COLO829 (cell line): ENCODE data around the gene SNRK.

Experiments
- DNase-seq: peaks from one replicate; pipeline ENCODE4 v3.0.0; 2012; ENCODE audit warnings: low spot score

SNRK gene

DNA sequence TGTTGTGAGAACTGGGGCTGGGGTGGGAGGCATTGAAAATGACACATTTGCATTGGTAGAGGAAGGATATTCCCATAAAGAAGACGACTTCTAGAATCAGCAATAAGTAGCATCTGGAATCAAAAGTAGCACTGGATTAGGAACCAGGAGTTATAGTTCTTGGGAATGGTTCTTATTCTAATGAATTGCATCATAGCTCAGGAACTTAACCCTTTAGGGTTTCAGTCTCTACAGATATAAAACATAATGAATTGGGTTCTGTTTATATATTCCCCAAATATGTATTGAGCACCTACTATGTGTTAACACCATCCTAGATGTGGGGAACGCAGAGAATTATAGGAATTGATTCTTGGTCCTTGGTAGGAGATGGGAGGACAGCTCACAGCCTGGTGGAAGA, 16.3 kb upstream of the SNRK start:
- DNase-seq = no peak

DNA sequence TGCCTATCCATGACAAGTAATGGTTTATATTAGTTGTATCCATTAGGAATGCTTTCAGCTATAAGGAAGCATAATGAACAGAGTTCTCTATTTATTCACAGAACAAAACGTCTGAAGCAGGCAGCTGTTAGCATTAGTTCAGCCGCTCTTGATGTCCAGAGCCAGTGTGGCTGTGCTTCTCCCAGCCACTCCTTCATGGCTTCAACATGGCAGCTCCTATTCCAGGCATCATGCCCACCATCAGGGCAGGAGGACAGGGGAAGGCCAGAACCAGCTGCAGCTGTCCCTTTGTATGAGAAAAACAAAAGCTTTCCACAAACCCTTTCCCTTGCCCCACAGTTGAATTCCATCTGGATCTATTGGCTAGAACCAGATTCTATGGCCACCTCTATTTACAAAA, 12.9 kb upstream of the SNRK start:
- DNase-seq = no peak

DNA sequence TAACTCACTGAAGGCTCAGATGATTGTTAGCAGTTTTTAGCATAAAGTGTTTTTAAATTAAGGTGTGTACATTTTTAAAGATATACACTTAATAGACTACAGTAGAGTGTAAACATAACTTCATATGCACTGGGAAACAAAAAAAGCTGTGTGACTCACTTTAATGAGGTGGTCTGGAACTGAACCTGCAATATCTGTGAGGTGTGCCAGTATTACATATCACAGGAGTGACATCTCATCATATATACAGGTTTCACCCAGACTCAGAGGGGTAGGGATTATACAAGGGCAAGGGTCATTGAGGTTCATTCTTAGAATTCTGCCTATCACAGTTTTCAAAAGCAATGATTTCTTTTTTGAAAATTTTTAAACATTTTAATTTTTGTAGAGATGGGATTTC, 7.3 kb upstream of the SNRK start:
- DNase-seq = no peak

DNA sequence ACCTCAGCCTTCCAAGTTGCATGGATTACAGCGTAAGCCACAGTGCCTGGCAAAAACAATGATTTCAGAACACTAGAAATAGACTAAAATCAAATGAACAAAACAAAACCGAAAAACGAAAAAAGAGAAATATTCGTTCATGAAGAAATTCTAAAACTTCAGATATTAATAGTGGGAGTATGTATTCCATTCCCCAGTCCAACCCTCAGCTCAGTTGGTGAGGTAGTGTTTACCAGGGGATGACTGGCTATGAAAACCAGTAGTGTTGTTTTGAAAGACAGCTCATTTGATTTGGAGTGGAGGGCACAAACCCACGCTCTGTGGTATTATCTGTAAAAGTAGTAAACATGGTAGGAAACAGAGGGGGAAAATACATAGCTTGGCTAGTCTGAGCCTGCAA, 6.8 kb upstream of the SNRK start:
- DNase-seq = no peak

DNA sequence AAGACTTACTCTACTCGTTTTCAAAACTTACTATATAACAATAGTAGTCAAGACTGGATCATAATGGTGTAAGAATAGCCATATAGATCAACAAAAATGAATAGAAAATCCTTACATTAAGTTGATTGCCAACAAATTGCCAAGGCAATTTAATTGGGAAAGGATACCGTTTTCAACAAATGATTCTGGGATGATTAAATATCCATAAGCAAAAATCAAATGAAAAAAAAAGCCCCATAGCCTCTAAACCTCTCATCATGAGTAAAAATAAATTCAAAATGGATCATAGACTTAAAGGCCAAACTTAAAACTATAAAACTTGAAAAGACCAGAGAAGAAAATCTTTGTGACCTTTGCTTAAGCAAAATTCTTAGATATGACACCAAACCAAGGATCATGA, 5.3 kb upstream of the SNRK start:
- no peak for DNase-seq

DNA sequence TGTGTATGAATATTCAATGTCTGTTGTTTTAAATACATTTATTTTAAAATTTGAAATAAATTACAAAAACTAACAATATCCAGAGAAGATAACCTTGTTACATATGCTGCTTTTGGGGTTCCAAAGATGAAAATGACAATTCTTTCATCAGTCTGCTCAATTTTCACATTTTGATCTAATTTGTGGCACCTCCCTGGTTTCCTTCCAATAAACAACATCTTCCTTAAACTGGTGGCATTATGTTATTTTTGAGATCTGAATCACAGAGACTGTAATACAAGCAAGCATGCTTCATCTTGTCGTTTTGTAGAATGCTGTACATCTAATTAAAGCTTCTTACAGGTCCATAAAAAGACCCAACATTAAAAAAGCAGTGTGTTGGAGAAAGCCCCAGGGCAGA, 2.2 kb upstream of the SNRK start:
- DNase-seq = no peak

DNA sequence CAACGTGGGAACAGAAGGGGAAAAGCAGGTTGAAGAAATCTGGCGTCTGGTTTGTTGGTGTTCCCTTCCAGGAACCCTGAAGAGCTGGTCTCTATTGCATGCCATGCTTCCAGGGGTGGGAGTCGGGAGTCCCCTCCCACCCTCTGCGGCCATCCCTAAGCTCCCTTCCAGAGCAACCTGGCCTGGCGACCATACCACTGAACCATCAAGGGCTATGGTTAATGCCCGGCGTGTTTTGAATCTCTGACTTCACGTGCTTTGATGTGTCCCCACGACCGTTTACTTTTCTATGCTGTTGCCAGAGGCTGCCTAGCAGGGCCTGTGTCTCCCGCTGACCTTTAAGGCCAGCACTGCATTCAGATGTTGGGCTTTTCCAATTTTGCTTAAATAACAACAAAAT, 696 bp upstream of the SNRK start:
- DNase-seq = no peak

DNA sequence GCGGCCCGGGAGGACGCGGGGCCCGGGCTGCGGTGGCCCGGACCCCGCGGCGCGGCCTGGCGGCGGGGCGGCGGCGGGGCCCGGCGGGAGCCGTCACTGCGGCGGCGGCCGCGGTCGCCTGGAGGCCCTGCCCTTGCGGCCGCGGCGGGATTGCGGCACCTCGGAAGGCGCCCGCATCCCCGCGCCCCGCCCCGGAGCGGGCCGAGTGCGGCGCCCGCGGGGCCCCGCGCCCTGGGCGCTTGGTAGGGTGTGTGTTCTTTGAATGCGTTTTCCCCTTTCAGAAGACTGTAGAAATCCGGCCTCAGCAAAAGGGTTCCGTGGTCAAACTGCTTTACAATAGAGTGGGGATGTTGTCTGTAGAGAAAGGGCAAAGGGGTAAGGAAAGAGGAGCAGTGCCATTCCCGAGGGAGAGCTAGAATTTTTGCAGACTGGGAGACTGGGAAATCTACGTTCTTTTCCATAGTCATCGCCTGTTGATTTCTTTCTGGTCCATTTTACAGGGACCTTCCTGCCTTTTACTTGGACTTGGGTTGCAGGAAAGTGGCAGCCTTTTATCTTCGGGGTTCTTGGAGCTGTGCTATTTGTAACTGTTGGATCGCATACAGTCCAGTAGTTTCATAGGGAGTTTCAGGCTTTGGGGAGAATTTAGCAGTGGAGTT, 630 bp downstream of the SNRK start:
- DNase-seq = no peak

DNA sequence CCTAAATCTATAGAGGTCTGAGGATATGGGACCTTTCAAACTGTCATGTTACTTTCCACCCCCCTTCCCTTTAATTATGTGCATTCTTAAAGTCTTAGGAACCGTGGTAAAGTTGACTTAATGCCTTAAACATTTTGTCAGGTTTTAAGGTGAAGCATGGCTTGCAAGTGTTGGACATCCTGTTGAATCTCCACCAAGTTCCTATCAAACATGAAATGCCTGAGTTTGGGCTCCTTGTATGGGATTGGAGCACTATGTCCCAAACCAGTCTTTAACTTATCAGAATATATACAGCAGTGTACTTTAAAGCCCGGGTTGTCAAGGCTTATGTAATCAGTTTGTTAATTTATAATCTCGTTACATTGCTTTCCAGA, 1.1 kb downstream of the SNRK start:
- no peak for DNase-seq

DNA sequence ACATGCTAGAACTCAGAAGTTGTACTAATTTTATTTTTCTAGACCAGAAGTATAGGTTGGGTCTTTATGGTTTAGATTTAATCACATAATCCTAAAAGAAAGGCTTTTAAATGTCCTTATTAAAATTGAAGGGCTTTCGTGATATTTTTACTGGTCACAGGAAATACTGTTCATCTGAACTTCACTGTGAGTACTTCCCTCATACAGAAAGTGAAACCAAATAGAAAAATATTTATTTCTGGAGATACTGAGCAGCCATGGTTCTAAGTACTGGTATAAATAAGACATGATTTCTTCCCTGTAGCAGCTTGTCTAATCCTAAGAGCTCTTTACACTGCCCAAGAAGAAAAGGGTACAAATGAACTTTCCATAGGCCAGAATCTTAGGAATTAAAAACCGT, 2.0 kb downstream of the SNRK start:
- DNase-seq = peak; percentile 46

DNA sequence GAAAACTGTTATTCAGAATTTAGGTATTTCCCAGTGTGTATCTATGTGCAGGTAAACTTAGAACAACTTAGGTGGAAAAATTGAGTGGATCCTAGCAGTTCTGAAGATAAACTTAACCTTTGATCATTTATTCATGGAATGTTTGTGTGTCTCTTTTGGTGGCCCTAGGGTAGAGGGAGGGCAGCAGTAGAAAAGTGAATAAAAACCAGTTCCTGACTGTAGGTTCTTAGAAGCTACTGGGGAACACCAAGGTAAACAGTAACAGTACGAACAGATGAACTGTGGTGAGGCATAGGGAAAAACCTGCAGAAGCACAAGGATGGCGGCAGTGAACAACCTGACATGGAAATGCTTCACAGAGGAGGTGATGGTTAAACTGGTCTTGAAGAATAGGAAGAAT, 2.5 kb downstream of the SNRK start:
- DNase-seq = no peak

DNA sequence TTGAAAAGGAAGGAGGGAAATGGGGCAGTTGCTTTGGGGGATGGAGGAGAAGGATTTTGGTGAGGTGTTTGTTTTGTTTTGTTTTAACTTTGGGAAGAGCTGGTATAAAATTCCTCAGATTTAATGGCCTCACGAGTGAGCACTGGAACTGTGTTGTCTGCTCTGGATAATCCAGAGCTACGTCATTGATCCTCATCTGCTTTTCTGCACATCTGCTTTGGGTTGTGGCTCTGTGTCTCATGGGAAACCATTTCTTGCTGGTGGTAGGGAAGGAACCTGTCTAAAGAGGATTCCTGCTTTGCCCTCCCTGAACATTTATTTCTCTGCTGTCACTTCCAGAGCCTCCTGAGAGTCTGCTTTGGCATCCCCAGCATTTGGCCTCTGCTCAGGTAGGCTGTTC, 3.1 kb downstream of the SNRK start:
- no peak for DNase-seq

DNA sequence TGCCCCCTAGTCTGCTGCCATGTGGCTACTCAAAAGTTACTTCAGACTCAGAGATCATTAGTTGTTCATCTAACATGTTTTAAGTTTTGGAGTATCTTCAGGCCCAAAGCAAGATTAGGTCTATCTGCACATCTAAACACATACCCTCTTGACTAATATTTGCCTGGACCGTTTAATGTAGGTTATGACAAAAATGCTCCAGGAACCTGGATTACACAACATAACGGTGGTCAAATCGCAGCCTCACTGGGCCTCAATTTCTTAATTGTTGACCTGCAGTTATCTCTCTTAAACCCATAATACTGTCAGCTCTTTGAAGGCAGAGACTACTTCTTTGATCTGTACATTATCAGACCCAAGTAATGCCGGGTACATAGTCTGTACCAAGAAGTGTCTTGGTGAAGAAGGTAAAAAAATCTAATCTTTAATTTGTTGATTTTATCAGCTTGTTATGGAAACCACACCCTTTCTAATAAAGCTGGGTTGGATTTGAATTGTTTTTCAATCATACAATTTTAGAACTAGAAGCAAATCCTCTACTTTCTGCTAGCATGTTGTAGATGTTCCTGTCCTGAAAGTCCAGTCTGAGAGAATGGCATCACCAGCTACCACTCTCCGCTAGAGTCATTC, 3.6 kb downstream of the SNRK start:
- DNase-seq = no peak

DNA sequence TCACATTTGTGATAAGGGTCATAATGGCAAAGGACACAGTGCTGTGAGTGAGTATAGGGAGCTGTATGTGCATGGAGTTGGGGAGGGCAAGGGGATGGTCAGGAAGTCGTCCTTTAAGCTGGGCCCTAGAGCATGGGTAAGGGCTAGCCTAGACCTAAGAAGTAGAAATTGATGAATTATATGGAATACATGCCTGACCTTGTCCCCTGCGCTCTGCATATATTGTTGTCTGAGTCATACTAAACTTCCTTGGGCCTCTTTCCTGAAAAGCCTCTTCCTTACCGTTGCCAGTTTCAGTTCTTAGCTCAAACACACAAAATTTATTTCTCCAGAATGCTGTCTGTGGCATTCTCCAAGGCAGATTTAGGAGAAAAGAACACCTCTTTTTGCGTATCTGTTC, 4.6 kb downstream of the SNRK start:
- no peak for DNase-seq

DNA sequence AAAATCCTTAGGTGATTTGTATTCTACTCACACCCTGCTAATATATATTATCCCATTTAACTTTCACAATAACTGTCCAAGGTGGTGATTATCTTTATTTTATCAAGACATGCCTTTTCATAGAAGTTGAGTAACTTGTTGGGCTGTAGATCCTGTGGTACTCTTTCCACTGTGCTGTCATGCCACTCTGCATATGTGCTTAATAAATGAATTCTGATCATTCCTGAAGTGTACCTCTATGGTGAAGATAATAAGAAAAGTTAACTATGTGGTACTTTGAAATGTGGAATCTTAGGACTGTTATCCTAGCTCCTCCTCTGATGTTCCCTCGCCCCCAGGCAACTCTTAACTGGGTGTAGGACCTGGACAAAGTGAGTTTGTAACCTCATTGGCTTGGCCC, 5.2 kb downstream of the SNRK start:
- no peak for DNase-seq

DNA sequence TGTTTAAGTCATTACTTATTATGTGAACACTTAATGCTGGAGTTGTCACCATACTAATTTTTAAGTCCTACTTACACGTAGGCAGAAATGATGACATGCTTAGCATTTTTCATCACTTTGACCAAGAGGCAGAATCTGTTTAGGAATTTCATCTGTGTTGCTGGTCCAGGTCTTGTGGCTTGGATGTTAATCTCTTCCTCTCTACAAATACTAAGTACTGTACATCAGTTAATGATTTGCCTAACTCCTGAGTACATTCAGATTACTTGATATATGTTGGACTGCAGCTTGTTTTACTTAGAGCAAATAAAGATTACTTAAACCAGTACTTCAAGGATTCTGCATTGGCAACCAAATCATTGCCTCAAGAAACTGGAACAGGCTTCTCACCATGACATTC, 8.6 kb downstream of the SNRK start:
- no peak for DNase-seq

DNA sequence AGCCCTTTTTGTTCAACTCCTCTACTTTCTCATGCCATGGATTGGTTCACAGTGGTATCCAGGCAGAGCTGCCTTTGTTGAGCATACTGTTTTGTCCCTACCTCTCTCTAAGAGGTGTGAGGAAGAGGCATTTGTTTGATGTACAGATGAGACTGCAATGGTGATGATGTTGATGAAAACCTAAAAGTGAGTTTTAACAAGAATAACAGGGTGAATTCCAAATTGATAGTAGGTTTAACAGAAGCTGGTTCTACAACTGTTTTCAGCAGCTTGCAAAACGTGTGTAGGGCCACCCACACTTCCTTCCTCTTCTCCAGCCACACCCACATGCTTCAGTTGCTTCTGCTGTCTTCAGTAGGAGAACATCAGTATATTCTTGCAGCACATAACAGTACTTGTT, 10.2 kb downstream of the SNRK start:
- DNase-seq = no peak

DNA sequence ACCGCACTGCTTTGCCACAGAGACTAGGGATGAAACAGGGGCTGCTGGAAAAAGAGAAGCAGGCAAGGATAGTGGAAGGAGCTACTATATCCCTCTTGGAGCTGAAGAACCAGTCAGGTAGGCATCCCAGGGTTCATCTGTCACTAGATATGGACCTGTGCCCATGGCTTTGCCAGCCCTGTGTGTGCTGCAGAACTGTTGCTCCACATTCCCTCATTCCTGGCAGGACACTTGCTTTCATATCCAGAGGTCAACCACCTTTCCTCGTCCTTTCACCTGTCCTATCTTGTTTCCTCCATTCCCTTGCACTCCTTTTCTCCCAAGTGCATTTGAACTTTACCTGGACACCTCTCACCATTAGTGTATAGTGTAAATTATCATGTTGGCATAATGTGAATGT, 12.0 kb downstream of the SNRK start:
- no peak for DNase-seq

DNA sequence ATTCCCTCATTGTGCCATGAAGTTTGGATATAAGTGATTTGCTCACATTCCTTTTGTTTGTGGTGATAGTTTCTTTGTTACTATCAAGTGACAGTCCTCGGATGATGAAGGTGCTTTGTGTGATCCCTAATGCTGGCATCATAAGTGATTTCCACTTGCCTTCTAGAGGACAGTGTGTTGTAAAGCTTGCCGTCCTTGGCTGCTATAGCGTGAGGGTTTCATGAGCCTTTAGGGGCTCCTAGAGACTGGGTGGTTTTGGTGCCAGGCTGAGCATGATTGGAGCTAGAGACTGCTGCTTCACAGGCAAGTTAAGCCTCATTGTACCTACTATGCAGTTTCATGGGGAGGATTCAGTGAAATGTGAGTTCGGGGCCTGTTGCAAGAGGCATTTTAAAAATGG, 12.4 kb downstream of the SNRK start:
- DNase-seq = no peak

DNA sequence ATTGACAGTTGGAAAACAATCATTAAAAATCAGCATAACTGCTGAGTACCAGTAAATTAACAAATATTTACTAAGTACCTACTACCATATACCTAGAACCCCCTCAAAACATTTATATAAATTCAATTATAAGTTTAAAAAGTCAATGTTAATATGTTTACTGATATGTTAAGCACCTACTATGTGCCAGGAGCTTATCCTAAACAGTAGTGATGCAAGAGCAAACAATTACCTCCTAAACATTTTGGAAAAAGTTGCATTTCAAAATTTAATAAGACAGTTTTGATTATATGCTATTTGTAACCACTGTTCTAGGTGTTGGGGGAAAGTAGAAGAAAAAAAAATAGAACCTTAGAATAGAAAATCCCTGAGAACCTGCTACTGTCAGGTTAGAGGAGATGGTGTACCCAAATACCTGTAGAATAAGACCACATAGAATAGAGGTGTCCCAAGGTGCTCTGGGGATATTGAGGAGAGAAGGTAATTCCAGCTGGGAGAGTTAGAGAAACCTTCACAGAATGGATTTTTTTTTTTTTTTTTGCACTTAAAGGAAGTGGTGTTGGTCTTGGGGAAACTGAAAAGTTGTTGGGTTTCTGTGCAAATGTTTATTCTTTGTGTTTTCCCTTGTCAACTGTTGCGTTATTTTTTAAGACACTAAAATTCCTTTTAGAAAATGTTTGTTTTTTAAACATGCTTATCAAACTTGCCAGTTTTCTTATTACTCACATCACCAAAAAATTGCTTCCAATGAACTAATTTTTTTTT, 16.0 kb downstream of the SNRK start:
- DNase-seq = no peak

DNA sequence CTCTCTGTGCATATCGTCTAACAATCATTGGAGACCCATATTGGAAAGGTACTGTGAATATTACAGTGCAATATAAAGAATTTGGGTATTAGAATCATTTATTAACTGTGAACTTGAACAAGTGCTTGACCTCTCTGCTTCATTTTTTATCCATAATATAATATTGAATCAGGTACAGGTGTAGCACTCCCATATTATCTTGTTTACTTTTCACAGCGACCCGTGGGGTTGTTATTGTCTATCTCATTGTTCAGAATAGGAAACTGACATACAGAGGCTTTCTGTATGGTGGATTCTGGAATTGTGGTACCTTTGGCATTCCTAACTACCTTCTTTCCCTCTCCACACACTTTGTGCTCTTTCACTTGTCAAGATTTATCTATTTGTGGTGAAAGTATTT, 17.8 kb downstream of the SNRK start:
- DNase-seq = no peak

DNA sequence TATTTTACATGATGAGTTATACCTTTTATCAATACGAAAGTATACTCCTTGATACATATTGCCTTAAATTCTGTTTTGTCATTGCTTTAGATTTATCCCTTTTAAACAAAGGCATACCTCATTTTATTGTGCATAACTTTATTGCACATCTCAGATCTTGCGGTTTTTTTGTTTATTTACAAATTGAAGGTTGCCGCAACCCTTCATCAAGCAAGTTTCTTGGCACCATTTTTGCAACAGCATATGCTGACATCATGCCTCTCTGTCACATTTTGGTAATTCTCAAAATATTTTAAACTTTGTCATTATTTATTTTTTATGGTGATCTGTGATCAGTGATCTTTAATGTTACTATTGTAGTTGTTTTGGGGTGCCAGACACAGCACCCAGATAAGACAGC, 20.9 kb downstream of the SNRK start:
- DNase-seq = no peak

DNA sequence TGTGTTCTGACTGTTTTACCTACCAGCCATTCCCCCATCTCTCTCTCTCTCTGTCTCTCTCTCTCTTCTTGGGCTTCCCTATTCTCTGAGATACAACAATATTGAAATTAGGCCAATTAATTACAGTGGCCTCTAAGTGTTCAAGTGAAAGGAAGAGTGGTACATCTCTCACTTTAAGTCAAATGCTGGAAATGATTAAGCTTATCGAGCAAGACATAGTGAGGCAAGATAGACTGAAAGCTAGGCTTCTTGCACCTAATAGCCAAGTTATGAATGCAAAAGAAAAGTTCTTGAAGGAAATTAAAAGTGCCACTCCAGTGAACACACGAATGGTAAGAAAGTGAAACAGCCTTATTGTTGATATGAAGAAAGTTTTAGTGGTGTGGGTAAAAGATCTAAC, 21.3 kb downstream of the SNRK start:
- no peak for DNase-seq
